ENCODE measurements around the gene CARD19.

The CARD19 gene

DNA sequence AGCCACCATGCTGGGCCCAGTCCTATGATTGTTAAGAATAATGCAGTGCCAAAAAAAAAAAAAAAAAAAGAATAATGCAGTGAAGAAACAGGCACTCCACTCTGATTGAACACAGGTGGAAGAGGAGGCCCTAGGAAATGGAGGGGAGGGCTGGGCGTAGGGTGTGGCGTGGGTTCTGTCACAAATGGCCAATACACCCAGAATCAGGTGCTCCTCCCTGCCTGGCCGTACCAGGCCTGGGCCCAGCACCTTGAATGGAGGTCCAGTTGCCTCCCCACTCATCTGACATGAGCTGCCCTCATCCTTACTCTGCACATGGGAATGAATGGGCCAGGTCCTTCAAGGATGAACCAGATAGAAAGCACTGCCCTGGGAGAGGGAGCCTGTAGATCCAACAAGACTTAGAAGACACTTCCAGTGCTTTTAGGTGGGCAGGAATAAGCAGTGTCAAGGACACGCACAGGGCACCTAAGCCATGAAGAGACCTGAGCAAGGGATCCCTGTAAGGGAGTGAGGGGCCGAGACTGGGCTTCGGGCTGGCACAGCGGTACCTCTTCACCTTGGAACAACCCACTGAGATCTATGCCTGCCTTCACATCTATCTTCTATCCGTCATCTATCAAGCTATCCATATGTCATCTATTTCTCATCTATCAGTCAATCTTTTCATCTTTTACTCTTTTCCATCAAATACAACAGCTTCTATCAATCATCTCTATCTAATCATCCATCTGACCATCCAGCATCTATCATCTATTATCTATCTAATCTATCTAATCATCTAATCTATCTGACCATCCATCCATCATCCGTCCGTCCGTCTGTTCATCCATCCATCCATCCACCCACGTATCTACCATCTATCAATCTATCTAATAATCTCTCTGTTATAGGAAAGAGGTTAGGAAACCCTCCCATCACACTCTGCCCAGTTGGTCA lies 22.2 kb downstream of the CARD19 start:
- POLR2A ChIA-PET = interaction anchor here (1.4 kb wide), 1 partner anchor 16 kb away, joined by 4 read pairs; the partner anchor contains the start of gene NINJ1
- DNase-seq (ENCODE audit: extremely low spot score) = no peak
- TF ChIP-seq, protein P1, sequence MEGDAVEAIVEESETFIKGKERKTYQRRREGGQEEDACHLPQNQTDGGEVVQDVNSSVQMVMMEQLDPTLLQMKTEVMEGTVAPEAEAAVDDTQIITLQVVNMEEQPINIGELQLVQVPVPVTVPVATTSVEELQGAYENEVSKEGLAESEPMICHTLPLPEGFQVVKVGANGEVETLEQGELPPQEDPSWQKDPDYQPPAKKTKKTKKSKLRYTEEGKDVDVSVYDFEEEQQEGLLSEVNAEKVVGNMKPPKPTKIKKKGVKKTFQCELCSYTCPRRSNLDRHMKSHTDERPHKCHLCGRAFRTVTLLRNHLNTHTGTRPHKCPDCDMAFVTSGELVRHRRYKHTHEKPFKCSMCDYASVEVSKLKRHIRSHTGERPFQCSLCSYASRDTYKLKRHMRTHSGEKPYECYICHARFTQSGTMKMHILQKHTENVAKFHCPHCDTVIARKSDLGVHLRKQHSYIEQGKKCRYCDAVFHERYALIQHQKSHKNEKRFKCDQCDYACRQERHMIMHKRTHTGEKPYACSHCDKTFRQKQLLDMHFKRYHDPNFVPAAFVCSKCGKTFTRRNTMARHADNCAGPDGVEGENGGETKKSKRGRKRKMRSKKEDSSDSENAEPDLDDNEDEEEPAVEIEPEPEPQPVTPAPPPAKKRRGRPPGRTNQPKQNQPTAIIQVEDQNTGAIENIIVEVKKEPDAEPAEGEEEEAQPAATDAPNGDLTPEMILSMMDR (IDR thresholded peaks at IDR 0.05; ENCODE audit: control extremely low read depth, extremely low read depth, low read depth, missing control alignments) = no peak
- CTCF ChIA-PET = interaction anchor here (1.4 to 16.5 kb wide), 4 partner anchors 11 to 448 kb away, joined by 3 to 174 read pairs (median 16); no protein-coding TSS in a partner anchor

DNA sequence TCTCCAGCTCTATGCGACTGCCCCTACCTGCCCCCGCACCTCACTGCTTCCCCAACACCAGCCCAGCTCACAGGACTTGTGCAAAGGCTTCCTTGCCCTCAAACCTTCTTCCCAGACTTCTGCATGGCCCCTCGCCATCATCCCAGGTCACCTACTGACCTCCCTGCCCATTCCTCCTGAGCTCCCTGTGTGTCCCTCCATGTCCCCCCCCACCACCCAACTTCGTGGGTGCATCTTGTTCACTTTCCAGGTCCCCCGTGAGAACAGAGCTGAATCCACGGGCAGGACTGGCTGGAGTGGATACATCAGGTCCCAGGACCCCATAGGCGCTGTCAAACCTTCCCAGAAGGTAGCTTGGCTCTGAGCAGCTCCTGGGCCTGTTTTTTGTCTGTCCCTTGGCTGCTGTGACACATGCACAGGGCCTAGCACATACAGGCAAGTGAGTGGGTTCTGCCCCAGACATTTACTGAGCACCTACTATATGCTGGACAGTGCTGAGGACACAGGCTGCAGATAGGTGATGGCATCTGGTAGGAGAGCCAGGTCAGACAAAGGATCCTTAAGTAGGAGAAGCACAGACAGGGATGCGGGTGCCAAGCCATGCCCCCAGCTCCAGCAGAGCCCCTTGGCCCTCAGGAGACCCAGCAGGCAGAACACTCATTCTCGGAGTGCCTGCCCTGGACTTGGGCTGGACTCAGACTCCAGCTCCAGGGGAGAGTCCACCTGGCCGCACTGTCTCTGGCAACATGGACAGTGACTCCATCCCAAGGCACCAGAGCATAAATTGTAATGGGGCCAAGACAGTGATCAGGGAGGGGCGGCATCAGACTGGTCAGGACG lies 23.1 kb downstream of the CARD19 start:
- TF ChIP-seq, protein P1 (IDR thresholded peaks at IDR 0.05; ENCODE audit: control extremely low read depth, extremely low read depth, low read depth, missing control alignments) = no peak
- no peak for DNase-seq (ENCODE audit: extremely low spot score)
- ChIA-PET CTCF (interaction anchor here (1.2 to 16.5 kb wide), 7 partner anchors 11 to 447 kb away, joined by 3 to 174 read pairs (median 4); no protein-coding TSS in a partner anchor), POLR2A (interaction anchor here (0.9 to 1.4 kb wide), 2 partner anchors 15 kb away, joined by 4 read pairs; partner anchors contain the start of gene NINJ1)

DNA sequence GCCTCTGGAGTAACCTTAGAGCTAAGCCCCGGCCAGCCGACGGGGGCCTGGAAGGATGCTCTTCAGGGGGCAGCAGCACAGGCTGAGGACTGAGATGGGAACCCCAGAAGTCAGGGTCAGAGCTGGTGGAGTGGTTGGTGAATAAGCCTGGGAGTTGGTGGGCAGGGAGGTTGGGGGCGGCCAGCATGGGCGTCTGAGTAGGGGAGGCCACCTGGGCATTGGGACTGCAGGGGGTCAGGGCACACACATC lies 23.6 kb downstream of the CARD19 start:
- TF ChIP-seq, protein P1 (IDR thresholded peaks at IDR 0.05; ENCODE audit: control extremely low read depth, extremely low read depth, low read depth, missing control alignments) = no peak
- CTCF ChIA-PET = interaction anchor here (0.8 to 16.5 kb wide), 9 partner anchors 10 to 163 kb away, joined by 3 to 174 read pairs (median 4); no protein-coding TSS in a partner anchor
- POLR2A ChIA-PET = interaction anchor here (0.9 to 1.2 kb wide), 2 partner anchors 14 to 24 kb away, joined by 4 to 5 read pairs; partner anchors contain the start of gene NINJ1
- no peak for DNase-seq (ENCODE audit: extremely low spot score)

DNA sequence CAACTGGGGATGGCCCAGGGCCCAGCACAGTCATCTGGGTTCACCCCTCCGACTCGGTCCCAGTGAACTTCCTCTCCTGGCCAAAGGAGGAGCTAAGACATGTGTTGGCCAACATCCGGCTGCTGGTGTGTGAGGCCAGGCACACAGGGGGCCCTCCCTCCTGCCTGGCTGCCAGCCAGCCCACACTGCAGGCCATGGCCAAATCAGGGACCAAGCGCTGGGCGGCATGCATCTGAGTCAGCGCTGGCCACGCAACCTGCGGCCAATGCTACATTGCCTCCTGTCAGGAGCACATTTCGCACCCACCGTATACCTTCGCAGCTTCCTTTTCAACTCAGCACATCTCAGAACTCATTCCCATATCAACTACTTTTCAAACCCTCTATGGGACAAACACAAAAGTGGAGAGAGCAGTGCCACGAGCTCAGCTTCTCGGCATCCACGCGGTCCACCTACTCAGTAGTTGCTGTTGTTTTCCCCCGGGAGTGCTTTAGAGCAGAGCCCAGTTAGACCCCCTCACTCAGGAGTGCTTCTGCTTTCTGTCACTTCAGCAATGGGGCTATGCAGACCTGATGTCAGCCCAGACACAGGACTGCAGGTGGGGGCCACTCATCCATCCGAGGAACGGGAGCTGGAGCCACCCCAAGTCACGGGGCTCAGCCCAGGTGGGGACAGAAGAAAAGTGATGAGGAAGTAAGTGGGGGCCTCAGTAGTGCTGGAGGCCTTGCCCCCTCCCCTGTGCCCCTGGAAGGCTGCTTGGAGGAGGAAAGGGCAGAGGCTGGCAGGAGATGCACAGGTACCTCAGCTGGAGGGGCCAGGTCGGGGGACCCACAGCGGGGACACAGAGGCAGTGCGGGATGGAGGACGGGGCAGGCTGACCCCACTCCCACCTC lies 24.2 kb downstream of the CARD19 start:
- DNase-seq (ENCODE audit: extremely low spot score) = peak; percentile 87
- ChIA-PET CTCF (interaction anchor here (0.8 to 16.5 kb wide), 10 partner anchors 10 to 163 kb away, joined by 3 to 174 read pairs (median 4); no protein-coding TSS in a partner anchor), POLR2A (interaction anchor here (0.9 to 1.2 kb wide), 3 partner anchors 9 to 25 kb away, joined by 3 to 5 read pairs (median 4); partner anchors contain the start of gene NINJ1)
- TF ChIP-seq, protein P1 (IDR thresholded peaks at IDR 0.05; ENCODE audit: control extremely low read depth, extremely low read depth, low read depth, missing control alignments) = no peak

DNA sequence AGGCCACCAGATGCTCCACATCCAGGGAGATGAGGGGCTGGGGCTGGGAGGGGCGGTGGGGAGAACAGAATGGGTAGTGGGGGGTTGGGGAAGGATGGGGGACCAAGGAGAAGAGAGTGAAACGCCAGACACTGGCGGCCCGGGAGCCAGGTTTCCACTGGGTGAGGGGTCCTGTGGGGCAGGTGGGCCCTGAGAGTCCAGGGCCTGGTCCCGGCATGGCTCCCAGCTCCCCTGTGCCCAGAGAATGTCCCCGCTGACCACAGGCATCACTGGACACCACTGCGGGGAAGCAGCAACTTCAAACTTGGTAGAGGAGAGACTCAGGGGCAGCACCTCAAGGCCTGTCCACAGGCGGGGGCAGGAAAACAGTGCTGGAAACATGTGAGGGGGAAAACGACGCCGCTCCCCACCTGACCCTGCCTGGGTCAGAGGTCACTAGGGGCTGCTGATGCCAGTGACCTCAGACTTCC lies 24.9 kb downstream of the CARD19 start:
- DNase-seq (ENCODE audit: extremely low spot score) = no peak
- TF ChIP-seq, protein P1 (IDR thresholded peaks at IDR 0.05; ENCODE audit: control extremely low read depth, extremely low read depth, low read depth, missing control alignments) = no peak
- CTCF ChIA-PET = interaction anchor here (1.1 to 16.5 kb wide), 3 partner anchors 9 to 14 kb away, joined by 3 to 174 read pairs (median 26); no protein-coding TSS in a partner anchor
- POLR2A ChIA-PET = interaction anchor here (0.9 to 1.2 kb wide), 2 partner anchors 8 to 26 kb away, joined by 3 to 5 read pairs; no protein-coding TSS in a partner anchor
